Posterior vena cava (tissue), 2 donors: ENCODE measurements around the gene CCT8L2. TPM values are rescaled to one million over a fixed set of nuclear protein-coding genes. Genes with fewer than 3 reads are reported as not detected.
"Not testable (repeated sequence)": the region's sequence is repeated elsewhere in the genome, so short reads cannot be mapped to it uniquely, and the experiment has no call there.

ENCODE experiments used
- DNase-seq: peaks from one replicate; pipeline ENCODE4 v3.0.0-alpha.2; 2020; ENCODE audit warnings: low spot score
- intact Hi-C, 2 donors: fragments of 100-400 bp; cut with DNase I; formaldehyde crosslinking; loops; one replicate each; pipeline versions ENCODE4 v1.14.1 to v1.14.2; 2022 to 2023
- total RNA-seq, 2 donors: library from RNA; stranded (reverse); fragmentation: NEBNext Ultra II Directional; extraction: Animal tissue kit (Norgen Biotek cat#: 25700); gene quantifications; one replicate each; pipeline ENCODE4 v1.2.1, GENCODE V29; 2021
- donor health status: DM: yes; HTN: yes; CAD: no.
- donor health status: DM: yes; HTN: yes; CAD: no.

CCT8L2 gene
- total RNA-seq, 2 donors from 2014 or later: not detected

DNA sequence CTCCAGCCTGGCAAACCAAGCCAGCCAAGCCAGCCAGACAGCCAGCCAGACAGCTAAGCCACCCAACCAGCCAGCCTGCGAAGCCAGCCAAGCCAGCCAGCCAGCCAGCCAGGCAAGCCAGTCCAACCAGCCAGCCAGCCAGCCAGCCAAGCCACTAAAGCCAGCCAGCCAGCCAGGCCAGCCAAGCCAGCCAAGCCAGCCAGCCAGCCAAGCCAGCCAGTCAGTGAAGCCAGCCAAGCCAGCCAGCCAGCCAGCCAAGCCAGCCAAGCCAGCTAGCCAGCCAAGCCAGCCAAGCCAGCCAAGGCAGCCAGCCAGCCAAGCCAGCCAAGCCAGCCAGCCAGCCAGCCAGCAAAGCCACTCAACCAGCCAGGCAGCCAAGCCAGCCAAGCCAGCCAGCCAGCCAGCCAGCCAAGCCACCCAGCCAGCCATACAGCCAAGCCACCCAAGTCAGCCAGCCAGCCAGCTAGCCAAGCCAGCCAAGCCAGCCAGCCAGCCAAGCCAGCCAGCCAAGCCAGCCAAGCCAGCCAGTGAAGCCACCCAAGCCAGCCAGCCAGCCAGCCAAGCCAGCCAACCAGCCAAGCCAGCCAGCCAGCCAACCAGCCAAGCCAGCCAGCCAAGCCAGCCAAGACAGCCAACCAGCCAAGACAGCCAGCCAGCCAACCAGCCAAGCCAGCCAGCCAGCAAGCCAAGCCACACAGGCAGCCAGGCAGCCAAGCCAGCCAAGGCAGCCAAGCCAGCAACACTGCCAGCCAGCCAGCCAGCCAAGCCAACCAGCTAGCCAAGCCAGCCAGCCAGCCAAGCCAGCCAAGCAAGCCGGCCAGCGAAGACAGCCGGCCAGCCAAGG, 29.7 kb downstream of the CCT8L2 start:
- intact Hi-C loops: no loop called here
- DNase-seq: no peak

DNA sequence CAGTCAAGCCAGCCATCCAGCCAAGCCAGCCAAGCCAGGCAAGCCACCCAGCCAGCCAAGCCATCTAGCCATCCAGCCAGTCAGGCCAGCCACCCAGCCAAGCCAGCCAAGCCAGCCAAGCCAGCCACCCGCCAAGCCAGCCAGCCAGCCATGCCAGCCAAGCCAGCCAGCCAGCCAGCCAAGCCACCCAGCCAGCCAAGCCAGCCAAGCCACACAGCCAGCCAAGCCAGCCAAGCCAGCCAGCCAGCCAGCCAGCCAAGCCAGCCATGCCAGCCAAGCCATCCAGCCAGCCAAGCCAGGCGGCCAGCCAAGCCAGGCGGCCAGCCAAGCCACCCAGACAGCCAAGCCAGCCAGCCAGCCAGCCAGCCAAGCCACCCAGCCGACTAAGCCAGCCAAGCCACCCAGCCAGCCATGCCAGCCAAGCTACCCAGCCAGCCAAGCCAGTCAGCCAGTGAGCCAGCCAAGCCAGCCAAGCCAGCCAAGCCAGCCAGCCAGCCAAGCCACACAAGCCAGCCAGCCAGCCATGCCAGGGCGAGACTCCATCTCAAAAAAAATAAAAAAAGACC, 31.4 kb downstream of the CCT8L2 start:
- intact Hi-C loops, DNase-seq: not testable (repeated sequence)

DNA sequence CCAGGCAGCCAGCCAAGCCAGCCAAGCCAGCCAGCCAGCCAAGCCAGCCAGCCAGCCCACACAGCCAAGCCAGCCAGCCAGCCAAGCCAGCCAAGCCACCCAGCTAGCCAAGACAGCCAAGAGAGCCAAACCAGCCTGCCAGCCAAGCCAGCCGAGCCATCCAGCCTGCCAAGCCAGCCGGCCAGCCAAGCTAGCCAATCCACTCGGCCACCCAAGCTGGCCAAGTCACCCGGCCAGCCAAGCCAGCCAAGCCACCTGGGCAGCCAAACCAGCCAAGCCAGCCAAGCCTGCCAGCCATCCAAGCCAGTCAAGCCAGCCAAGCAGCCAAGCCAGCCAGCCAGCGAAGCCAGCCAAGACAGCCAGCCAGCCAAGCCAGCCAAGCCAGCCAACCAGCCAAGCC, 32.0 kb downstream of the CCT8L2 start:
- DNase-seq, intact Hi-C loops: not testable (repeated sequence)

DNA sequence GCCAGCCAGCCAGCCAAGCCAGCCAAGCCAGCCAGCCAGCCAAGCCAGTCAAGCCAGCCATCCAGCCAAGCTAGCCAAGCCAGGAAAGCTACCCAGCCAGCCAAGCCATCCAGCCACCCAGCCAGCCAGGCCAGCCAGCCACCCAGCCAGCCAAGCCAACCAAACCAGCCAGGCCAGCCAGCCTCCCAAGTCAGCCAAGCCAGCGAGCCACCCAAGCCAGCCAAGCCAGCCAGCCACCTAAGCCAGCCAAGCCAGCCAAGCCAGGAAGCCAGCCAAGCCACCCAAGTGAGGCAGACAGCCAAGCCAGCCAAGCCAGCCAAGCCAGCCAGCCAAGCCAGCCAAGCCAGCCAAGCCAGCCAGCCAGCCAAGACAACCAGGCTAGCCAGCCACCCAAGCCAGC, 32.6 kb downstream of the CCT8L2 start:
- intact Hi-C loops, DNase-seq: not testable (repeated sequence)

DNA sequence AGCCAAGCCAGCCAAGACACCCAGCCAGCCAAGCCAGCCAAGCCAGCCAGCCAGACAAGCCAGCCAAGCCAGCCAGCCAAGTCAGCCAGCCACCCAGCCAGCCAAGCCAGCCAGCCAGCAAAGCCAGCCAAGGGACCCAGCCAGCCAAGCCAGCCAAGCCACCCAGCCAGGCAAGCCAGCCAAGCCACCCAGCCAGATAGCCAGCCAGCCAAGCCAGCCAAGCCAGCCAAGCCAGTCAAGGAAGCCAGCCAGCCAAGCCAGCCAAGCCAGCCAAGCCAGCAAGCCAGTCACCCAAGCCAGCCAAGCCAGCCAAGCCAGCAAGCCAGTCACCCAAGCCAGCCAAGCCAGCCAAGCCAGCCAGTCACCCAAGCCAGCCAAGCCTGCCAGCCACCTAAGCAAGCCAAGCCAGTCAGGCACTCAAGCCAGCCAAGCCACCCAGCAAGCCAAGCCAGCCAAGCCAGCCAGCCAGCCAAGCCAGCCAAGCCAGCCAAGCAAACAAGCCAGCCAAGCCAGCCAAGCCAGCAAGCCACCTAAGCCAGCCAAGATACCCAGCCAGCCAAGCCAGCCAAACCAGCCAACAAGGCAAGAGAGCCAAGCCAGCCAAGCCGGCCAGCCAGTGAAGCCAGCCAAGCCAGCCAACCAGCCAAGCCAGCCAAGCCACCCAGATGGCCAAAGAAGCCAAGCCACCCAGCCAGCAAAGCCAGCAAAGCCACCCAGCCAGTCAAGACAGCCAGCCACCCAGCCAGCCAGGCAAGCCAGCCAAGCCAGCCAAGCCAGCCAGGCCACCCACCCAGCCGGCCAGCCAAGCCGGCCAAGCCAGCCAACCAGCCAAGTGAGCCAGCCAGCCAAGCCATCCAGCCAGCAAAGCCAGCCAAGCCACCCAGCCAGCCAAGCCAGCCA, 33.3 kb downstream of the CCT8L2 start:
- DNase-seq: no peak
- intact Hi-C loops: no loop called here

DNA sequence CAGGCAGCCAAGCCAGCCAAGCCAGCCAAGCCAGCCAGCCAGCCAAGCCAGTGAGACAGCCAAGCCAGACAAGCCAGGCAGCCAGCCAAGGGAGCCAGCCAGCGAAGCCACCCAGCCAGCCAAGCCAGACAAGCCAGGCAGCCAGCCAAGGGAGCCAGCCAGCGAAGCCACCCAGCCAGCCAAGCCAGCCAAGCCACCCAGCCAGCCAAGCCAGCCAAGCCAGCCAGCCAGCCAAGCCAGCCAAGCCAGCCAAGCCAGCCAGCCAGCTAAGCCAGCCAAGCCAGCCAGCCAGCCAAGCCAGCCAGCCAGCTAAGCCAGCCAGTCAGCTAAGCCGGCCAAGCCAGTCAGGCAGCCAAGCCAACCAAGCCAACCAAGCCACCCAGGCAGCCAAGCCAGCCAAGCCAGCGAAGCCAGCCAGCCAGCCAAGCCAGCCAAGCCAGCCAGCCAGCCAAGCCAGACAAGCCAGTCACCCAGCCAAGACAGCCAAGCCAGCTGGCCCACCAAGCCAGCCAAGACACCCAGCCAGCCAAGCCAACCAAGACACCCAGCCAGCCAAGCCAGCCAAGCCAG, 34.1 kb downstream of the CCT8L2 start:
- DNase-seq, intact Hi-C loops: not testable (repeated sequence)

DNA sequence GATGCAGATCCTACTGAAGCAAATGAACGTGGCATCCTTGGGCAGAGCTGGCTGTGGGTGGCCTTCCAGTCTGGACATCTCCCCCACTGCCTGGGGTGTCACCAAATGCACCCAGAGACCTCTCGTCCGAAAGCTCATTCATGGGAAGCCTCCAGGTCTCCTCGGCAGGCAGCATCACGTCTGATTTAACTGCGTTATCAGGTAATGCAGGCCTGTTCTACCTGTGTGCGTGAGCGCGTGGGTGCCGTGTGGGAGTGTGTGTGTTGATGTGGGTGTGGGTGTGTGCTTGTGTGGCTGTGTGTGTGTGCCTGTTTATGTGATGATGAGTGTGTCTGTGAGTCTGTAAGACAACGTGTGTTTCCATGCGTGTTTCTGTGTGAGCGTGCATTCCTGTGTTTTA, 35.1 kb downstream of the CCT8L2 start:
- intact Hi-C loops, DNase-seq: not testable (repeated sequence)

DNA sequence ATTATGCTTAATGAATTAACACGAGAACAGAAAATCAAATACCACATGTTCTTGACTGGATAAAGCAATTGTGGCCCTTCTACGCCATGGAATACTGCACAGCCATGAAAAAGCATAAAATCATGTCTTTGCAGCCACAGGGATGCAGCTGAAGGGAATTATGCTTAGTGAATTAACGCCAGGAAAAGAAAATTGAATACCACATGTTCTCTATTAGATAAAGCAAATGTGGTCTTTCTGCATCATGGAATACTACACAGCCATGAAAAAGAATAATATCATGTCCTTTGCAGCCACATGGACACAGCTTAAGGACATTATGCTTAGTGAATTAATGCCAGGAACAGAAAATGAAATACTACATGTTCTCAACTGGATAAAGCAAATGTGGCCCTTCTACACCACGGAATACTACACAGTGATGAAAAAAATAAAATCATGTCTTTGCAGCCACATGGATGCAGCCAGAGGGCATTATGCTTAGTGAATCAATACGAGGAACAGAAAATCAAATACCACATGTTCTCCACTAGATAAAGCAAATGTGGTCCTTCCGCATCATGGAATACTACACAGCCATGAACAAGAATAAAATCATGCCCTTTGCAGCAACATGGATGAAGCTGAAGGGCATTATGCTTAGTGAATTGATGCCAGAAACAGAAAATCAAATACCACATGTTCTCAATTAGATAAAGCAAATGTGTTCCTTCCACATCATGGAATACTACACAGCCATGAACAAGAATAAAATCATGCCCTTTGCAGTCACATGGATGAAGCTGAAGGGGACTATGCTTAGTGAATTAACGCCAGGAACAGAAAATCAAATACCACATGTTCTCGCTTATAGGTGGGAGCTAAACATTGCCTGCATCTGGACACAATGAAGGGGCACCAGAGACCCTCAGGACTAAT, 37.3 kb downstream of the CCT8L2 start:
- intact Hi-C loops, DNase-seq: not testable (repeated sequence)

DNA sequence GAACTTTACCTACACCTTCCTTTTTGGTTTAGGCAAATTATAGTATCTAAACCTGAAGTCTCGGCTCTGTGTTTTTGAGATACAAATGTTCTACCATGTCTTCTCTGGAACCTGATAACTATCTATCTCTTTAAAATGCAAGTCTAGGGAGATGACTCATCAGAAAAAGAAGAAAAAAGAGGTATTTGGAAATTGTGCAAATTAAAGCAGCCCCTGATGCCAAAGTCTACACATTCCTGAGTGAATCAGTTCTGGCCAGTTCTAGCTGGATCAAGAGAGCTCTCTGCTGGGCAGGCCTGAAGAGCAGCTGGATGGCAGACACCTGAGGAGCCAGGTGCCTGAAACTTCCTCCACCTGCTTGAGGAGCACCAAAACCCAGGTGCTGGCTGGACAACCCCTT, 49.3 kb downstream of the CCT8L2 start:
- intact Hi-C loops, DNase-seq: not testable (repeated sequence)

Other genes starting within 250 kb of the CCT8L2 start
- not detected for gene XKR3, start 232.6 kb upstream of the CCT8L2 start, total RNA-seq